ENCODE data around the gene CCNK. TPM values are rescaled to one million over a fixed set of nuclear protein-coding genes. Genes with fewer than 3 reads are reported as not detected.

CCNK gene
- total RNA-seq, 1 experiment from 2014 or later: 69.4 TPM

DNA sequence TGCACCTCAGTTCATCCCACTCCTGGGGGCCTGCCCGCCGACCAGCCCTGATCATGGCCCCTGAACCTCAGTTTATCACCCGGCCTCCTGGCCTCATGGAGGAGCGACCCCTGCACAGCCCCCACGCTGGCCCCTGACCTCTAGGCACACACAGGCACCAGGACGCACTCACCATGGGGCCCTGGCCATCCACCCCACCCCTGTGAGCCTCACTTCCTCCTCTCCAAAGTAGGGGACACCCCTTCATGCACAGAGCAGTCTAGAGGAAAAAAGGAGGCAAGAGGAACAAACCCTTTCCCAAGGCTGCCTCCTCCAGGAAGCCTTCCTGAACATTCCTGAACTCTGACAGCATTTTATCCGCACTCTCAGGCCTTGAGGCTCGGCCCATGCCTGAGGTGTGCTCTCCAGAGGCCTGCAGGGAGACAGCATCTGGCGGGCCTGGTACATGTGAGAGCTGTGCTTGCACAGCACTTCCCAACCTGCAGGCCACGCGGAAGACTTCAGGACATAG, 39.4 kb downstream of the CCNK start:
- peaks cover 8% of the 10 kb centered on the region for H3K4me1 ChIP-seq (ENCODE audit: low read length)
- no peak for DNase-seq
- H3K79me2 ChIP-seq (ENCODE audit: low read length): no peaks in the 10 kb centered on the region
- H3K4me3 ChIP-seq (ENCODE audit: low read length): no peak overlapping the region
- no peaks in the 10 kb centered on the region for H3K27me3 ChIP-seq (ENCODE audit: low read length)
- H3K27ac ChIP-seq (ENCODE audit: low read length): no peak overlapping the region
- H3K9me3 ChIP-seq (ENCODE audit: low read length): no peaks in the 10 kb centered on the region
- no peak overlapping the region for H2AFZ ChIP-seq (ENCODE audit: low read length)
- peaks cover 20% of the 10 kb centered on the region; the same call in 1 of the 2 replicates for H4K20me1 ChIP-seq (ENCODE audit: insufficient read depth, low read depth, low read length)
- no peak overlapping the region for H3K4me2 ChIP-seq (ENCODE audit: low read depth, low read length, poor library complexity, severe bottlenecking)
- no peaks in the 10 kb centered on the region for H3K36me3 ChIP-seq (ENCODE audit: insufficient read depth, low read length)
- no peak overlapping the region for H3K9ac ChIP-seq (ENCODE audit: low read length)
- H3K9me2 ChIP-seq (replicated peaks; ENCODE audit: insufficient read depth, low read length): no peaks in the 10 kb centered on the region

DNA sequence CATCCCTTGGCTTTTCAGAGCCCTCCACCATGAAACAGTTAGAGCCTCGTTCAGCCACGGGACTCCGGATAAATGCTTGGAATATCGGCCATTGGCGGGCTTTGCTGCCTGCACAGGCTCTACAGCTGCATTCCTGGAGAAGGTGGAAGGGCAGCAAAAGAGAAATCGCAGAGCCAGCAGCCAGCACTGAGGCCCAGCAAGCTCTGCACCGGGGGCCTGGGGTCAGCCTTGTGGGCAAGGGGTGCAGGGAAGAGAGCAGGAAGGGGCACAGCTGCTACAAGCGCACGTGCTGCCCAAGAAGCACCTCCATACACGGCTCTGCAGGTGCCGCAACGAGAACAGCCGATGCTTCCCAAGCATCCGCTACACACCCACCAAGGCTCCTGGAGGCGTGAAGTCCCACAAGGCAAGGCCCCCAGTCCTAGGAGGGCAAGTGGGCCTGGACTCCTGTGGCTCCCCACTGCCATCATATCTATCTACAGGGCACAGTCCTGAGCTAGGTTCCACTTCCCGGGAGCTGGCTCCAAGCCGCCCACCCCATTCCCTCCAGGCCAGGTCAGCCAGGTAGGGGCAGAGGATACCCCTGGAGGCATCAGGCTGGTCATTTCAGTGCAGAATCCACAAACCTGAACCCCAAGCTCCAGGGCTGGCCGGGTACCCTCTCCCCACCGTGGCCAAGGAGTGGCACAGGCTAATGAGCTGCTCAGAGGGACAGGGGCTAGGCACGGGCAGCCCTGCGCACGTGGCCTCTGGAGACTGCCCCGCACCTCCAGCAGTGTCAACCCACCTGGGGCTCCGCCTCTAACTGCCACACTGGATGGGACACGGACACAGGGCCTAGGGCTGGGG, 40.2 kb downstream of the CCNK start:
- Histone ChIP-seq H3K27ac (ENCODE audit: low read length) (no peak overlapping the region), H3K27me3 (ENCODE audit: low read length) (no peaks in the 10 kb centered on the region), H3K9me2 (replicated peaks; ENCODE audit: insufficient read depth, low read length) (no peaks in the 10 kb centered on the region), H3K4me1 (ENCODE audit: low read length) (peaks cover 11% of the 10 kb centered on the region), H3K4me2 (ENCODE audit: low read depth, low read length, poor library complexity, severe bottlenecking) (no peak overlapping the region), H3K4me3 (ENCODE audit: low read length) (no peak overlapping the region), H3K36me3 (ENCODE audit: insufficient read depth, low read length) (no peaks in the 10 kb centered on the region), H3K79me2 (ENCODE audit: low read length) (no peaks in the 10 kb centered on the region), H4K20me1 (ENCODE audit: insufficient read depth, low read depth, low read length) (peaks cover 20% of the 10 kb centered on the region; the same call in 1 of the 2 replicates), H3K9me3 (ENCODE audit: low read length) (no peaks in the 10 kb centered on the region), H2AFZ (ENCODE audit: low read length) (no peak overlapping the region), H3K9ac (ENCODE audit: low read length) (no peak overlapping the region)
- DNase-seq: no peak

DNA sequence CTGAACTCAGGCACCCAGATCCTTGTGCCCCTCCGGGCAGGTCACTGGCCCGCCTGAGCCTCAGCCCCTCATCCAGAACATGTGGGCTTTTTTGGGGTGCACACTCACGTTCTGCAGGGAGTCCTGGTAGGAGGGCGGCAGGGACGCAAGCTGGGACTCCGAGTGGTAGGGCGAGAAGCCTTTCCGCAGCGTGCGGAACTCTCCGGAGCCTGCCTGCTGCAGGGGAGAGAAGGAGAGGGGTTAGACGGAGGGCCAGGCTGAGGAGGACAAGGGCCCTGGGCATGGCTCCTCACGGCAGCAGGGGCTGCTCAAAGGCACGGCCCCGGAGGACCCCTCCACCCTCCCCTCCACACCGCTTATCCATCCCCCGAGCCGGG, 40.8 kb downstream of the CCNK start:
- Histone ChIP-seq H3K9me3 (ENCODE audit: low read length) (no peaks in the 10 kb centered on the region), H3K36me3 (ENCODE audit: insufficient read depth, low read length) (no peaks in the 10 kb centered on the region), H3K4me1 (ENCODE audit: low read length) (peaks cover 11% of the 10 kb centered on the region), H3K27ac (ENCODE audit: low read length) (no peak overlapping the region), H3K9ac (ENCODE audit: low read length) (no peak overlapping the region), H3K27me3 (ENCODE audit: low read length) (no peaks in the 10 kb centered on the region), H3K9me2 (replicated peaks; ENCODE audit: insufficient read depth, low read length) (no peaks in the 10 kb centered on the region), H3K4me2 (ENCODE audit: low read depth, low read length, poor library complexity, severe bottlenecking) (no peak overlapping the region), H3K4me3 (ENCODE audit: low read length) (no peak overlapping the region), H4K20me1 (ENCODE audit: insufficient read depth, low read depth, low read length) (peaks cover 15% of the 10 kb centered on the region; the same call in 1 of the 2 replicates), H3K79me2 (ENCODE audit: low read length) (no peaks in the 10 kb centered on the region), H2AFZ (ENCODE audit: low read length) (no peak overlapping the region)
- DNase-seq: no peak

DNA sequence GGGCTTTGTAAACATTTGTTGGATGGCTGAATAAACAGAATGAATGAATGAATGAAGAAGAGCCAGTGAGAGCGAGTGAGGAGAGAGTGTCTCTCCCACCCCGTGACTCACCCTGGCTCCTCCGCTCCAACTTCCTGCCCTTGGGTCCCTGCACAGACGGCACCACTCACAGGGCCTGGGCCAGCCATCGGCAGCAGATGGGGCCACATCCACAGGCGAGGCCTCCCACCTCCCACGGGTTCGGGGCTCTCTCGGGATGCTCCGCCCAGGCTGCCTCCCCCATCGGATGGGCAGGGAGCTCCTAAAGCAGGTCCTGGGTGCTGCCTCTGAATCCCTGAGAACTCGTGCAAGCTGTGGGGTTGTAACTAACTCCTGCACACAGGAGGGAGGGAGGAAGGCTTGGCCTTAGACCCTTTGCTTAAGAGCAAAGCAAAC, 41.3 kb downstream of the CCNK start:
- no peak for DNase-seq
- Histone ChIP-seq H3K79me2 (ENCODE audit: low read length) (no peaks in the 10 kb centered on the region), H3K4me1 (ENCODE audit: low read length) (peaks cover 11% of the 10 kb centered on the region), H3K9me3 (ENCODE audit: low read length) (no peaks in the 10 kb centered on the region), H4K20me1 (ENCODE audit: insufficient read depth, low read depth, low read length) (peaks cover 12% of the 10 kb centered on the region; the same call in 1 of the 2 replicates), H2AFZ (ENCODE audit: low read length) (no peak overlapping the region), H3K27ac (ENCODE audit: low read length) (no peak overlapping the region), H3K9ac (ENCODE audit: low read length) (no peak overlapping the region), H3K36me3 (ENCODE audit: insufficient read depth, low read length) (no peaks in the 10 kb centered on the region), H3K4me2 (ENCODE audit: low read depth, low read length, poor library complexity, severe bottlenecking) (no peak overlapping the region), H3K27me3 (ENCODE audit: low read length) (no peaks in the 10 kb centered on the region), H3K9me2 (replicated peaks; ENCODE audit: insufficient read depth, low read length) (no peaks in the 10 kb centered on the region), H3K4me3 (ENCODE audit: low read length) (no peak overlapping the region)

DNA sequence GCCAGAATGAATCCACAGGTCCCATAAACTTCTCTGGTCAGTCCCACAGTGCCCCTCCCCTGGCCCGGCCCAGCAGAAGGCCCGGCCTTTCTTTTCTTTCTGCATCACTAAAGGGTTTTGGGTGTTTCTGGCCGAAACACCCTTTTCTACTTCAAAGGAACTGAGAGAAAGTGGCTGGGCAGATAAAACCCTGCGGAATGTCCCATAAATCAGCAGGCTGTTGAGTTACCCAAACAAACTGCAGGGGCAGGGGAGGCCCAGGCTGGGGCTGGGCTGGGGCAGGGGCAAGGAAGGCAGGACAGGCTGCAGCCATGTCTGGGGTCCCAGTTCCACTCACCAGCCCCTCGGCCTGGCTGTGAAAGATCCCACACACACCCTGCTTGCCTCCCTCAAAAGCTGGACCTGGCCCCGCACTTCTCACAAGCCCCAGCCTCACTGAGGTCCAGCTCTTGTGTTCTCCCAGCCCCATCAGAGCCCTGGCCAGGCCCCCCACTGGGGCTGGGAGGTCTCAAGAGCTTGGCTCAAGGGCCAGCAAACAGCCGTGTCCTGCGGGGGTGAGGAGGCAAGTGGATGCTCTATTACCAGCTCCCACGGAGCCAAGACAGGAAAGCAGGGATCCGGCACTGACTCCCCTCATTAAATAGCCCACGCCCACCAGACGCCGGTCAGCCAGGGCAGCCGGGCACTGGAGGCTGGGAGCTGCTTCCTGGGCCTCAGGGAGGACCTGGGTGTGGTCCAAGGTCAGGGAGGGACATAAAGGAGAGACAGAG, 41.9 kb downstream of the CCNK start:
- H3K9ac ChIP-seq (ENCODE audit: low read length): no peak overlapping the region
- DNase-seq: no peak

DNA sequence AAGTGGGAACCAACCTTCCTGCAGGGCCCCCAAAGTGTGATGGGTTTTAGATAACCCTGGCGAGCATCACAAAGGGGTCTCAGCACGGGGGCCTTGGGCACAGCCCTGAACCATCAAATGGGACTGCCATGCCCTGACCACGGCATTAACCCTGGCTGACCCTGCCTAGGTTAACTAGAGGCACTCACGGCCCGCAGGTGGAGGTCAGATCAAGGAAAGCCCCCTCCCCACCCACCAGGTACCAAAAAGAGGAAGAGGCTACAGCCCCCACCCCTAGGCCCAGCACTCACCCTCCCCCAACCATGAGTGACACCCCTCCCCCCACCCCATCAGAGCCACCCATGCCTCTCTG, 42.5 kb downstream of the CCNK start:
- no peak for DNase-seq
- Histone ChIP-seq H3K79me2 (ENCODE audit: low read length) (no peaks in the 10 kb centered on the region), H3K9me2 (replicated peaks; ENCODE audit: insufficient read depth, low read length) (no peaks in the 10 kb centered on the region), H3K27me3 (ENCODE audit: low read length) (no peaks in the 10 kb centered on the region), H3K4me3 (ENCODE audit: low read length) (no peak overlapping the region), H4K20me1 (ENCODE audit: insufficient read depth, low read depth, low read length) (peaks cover 1% of the 10 kb centered on the region; the same call in 1 of the 2 replicates), H3K27ac (ENCODE audit: low read length) (no peak overlapping the region), H3K9ac (ENCODE audit: low read length) (no peak overlapping the region), H3K4me2 (ENCODE audit: low read depth, low read length, poor library complexity, severe bottlenecking) (no peak overlapping the region), H2AFZ (ENCODE audit: low read length) (no peak overlapping the region), H3K36me3 (ENCODE audit: insufficient read depth, low read length) (no peaks in the 10 kb centered on the region), H3K4me1 (ENCODE audit: low read length) (peaks cover 11% of the 10 kb centered on the region), H3K9me3 (ENCODE audit: low read length) (no peaks in the 10 kb centered on the region)

More for the DNA sequence above, 41.9 kb downstream of the CCNK start:
- H3K36me3 ChIP-seq (ENCODE audit: insufficient read depth, low read length): no peaks in the 10 kb centered on the region
- no peaks in the 10 kb centered on the region for H3K9me3 ChIP-seq (ENCODE audit: low read length)
- no peak overlapping the region for H3K27ac ChIP-seq (ENCODE audit: low read length)
- peaks cover 11% of the 10 kb centered on the region for H3K4me1 ChIP-seq (ENCODE audit: low read length)
- H4K20me1 ChIP-seq (ENCODE audit: insufficient read depth, low read depth, low read length): peaks cover 5% of the 10 kb centered on the region; the same call in 1 of the 2 replicates
- H3K27me3 ChIP-seq (ENCODE audit: low read length): no peaks in the 10 kb centered on the region
- no peaks in the 10 kb centered on the region for H3K79me2 ChIP-seq (ENCODE audit: low read length)
- no peak overlapping the region for H2AFZ ChIP-seq (ENCODE audit: low read length)
- no peak overlapping the region for H3K4me3 ChIP-seq (ENCODE audit: low read length)
- H3K4me2 ChIP-seq (ENCODE audit: low read depth, low read length, poor library complexity, severe bottlenecking): no peak overlapping the region
- H3K9me2 ChIP-seq (replicated peaks; ENCODE audit: insufficient read depth, low read length): no peaks in the 10 kb centered on the region

DNA sequence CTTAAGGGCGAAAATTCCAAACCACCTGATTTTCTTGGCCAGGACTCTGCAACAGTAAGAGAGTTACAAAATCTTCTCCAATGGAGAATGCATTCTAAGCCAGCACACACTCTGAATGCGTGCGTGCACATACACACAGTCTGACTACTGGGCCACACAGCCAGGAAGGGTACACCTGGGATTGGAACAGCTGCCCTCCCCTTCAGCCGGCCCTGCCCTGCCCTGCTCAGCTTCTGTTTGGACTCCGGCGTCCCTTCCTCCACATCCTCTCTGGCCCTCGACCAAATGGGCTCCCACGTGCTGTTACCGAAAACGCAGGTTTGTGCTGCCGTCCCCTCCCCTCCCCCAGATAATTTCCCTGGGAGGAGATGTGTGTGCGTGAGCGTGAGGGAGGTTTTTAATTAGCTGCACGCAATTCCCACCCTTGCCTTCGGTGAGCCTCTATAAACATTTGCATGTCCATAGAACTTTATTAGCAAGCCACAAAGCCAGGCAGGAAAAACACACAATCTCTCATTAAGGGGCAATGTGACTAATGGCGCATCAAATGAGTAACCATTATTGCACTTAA, 43.0 kb downstream of the CCNK start:
- Histone ChIP-seq H3K36me3 (ENCODE audit: insufficient read depth, low read length) (no peaks in the 10 kb centered on the region), H3K9ac (ENCODE audit: low read length) (no peak overlapping the region), H2AFZ (ENCODE audit: low read length) (no peak overlapping the region), H3K79me2 (ENCODE audit: low read length) (no peaks in the 10 kb centered on the region), H3K4me2 (ENCODE audit: low read depth, low read length, poor library complexity, severe bottlenecking) (no peak overlapping the region), H3K27ac (ENCODE audit: low read length) (no peak overlapping the region), H3K27me3 (ENCODE audit: low read length) (no peaks in the 10 kb centered on the region), H3K9me2 (replicated peaks; ENCODE audit: insufficient read depth, low read length) (no peaks in the 10 kb centered on the region), H3K4me1 (ENCODE audit: low read length) (peaks cover 11% of the 10 kb centered on the region), H3K9me3 (ENCODE audit: low read length) (no peaks in the 10 kb centered on the region), H4K20me1 (ENCODE audit: insufficient read depth, low read depth, low read length) (no peaks in the 10 kb centered on the region; the same call in 1 of the 2 replicates), H3K4me3 (ENCODE audit: low read length) (no peak overlapping the region)
- DNase-seq: no peak

Measured in Karpas-422 (cell line).